NCI-H748 (cell line): ENCODE data around the gene CCSAP.
"Not testable (repeated sequence)": the region's sequence is repeated elsewhere in the genome, so short reads cannot be mapped to it uniquely, and the experiment has no call there.

Source experiments
- DNase-seq: peaks from one replicate; lab custom pipeline; 2025; ENCODE audit not compliant: unreplicated experiment; lab: John Stamatoyannopoulos, UW

Gene CCSAP

GRCh38 chr1:229325853-229326487 is 16.9 kb downstream of the CCSAP start:
- no peak for DNase-seq

GRCh38 chr1:229325401-229325800 is 17.4 kb downstream of the CCSAP start:
- DNase-seq, result no peak

DNA sequence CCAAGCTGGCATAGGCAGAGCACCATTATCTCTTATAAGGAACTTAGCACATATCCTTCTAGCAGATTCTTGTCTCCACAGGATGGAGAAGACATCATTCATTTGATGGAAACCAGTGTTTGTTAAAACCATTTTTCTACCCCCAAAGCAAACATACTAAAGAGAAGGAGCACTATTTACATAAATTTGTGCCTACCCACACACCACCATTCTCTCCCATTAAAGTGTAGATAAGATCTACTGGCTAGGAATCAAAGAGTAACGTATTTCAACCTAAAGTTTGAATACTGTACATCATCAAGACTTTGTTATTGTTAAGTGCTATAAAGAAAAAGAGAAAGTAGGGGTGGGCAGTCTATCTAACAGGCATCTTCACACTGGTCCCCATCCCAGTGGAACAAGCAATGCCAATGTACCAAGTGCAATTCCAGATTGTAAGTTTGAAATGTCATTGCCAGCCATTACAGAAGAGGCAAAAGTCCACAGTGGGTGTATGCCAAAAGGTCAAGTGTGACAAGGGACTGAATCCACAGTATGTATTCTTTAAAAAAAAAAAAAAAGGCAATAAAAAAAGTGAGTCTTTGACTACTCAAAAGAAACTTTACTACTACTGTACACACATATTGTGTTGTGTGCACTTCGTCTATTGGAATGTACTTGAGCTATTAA is 18.8 kb downstream of the CCSAP start:
- no peak for DNase-seq

GRCh38 chr1:229323201-229323600 is 19.6 kb downstream of the CCSAP start:
- DNase-seq, result no peak

GRCh38 chr1:229319487-229319886 is 23.4 kb downstream of the CCSAP start:
- DNase-seq, result no peak

DNA sequence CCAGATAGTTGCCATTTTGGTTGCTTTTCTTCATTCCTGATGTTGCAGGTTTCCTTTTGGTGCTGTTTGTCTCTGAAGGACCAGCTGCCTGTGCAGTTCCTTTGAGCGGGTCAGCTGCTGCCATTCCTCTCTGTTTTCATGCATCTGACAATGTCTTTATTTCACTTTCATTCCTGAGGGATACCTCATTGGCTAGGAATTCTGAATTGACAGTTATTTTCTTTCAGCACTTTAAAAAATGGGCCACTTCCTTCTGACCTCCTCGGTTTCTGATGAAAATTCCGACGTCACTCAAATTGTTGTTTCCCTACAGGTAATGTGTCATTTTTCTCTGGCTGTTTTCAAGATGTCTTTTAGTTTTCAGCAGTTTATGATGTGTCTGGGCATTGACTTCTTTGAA is 24.8 kb downstream of the CCSAP start:
- no peak for DNase-seq

DNA sequence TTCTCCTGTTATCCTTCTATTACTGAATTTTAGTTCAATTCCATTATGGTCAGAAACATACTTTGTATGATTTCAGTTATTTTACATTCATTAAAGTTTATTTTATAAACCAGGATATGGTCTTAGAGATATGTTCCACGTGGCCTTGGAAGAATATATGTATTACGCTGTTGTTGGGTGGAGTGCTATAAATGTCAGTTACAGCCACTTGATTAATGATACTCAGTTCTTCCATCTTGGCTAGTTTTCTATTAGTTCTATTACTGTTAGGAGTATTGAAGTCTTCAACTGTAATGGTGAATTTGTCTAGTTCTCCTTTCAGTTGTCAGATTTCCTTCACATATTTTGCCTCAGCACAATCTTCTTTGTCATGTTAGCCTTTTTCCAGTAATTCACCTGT is 26.7 kb downstream of the CCSAP start:
- DNase-seq, result no peak

GRCh38 chr1:229310833-229311232 is 32.0 kb downstream of the CCSAP start:
- no peak for DNase-seq

DNA sequence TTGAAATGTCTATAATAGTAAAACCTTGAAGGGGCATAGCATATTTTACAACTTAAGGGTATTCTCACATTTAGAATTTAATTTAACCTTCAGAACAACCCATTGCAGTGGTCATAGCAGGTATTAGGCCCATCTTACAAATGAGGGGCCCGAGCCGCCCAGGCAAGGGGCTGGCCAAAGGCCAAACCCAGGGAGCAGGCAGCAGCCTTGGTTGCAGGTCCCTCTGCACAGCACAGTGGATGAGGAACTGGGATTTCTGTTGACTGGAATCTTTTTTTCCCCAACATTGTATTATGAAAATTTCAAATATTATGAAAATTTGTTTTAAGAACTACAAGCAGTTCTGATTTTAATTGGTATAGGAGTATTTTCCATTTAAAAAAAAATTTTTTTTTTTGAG is 33.2 kb downstream of the CCSAP start:
- no peak for DNase-seq

DNA sequence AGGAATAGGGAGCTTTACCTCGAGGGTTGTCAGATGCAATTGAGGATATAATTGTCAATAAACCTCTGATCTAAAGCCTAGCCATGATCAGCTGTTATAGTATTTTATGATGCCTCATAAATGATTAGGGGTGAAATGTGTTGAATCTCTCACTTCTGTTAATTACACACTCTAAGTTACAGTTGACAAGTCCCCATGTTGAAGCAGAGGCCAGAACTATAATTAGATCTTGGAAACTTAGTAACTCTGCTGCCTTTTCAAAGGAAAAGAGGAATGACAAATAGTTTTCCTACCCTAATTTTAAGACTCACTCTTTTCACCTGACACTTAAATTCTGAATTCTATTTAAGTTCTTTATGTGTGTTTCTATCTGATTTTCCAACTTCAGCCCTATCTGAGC is 33.8 kb downstream of the CCSAP start:
- DNase-seq, result no peak

DNA sequence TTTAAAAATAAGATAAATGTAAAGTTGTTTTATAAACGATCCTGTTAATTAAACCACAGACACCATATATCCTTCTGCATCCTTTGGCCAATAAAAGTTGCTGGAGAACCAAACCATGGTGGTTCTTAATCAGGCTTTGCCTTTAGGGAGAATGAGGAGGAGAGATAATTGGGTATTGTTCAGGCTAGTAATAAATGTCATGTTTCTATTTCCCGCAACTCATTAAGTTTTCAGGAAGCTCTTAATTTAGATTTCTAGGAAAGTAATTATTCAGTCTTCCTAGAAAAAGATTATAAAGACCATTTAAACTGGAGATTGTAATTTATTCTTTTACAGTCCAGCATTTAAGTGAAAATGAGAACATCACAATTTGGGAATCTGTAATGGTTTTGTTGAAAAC is 37.5 kb downstream of the CCSAP start:
- DNase-seq, result no peak

DNA sequence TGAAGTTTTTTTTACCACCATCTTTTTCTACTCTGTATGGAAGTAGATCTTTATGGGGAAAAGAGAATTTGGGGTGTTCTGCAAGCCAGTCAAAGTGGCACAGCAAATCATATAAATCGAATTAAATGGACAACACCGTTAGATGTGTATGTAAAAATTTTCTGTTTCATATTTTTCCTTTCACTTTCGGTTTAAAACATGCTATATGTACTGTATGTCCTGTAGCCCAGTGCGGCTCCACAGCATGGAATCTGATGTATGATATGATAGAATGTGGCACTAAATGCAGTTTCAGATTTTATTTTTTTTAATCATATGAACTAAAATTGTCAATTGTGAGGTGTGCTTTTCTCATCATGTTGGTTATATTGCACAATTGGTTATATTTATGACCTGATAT is 39.0 kb downstream of the CCSAP start:
- DNase-seq, result no peak

GRCh38 chr1:229302740-229303139 is 40.1 kb downstream of the CCSAP start:
- no peak for DNase-seq

GRCh38 chr1:229300099-229300757 is 42.6 kb downstream of the CCSAP start:
- DNase-seq, result no peak

GRCh38 chr1:229298887-229299503 is 43.9 kb downstream of the CCSAP start:
- DNase-seq, result peak; percentile 21

GRCh38 chr1:229298420-229298819 is 44.4 kb downstream of the CCSAP start:
- DNase-seq, result no peak

- DNase-seq, result no peak
Measured at GRCh38 chr1:229297746-229298145, 45.1 kb downstream of the CCSAP start.

- DNase-seq, result no peak
Measured at GRCh38 chr1:229296541-229296941, 46.3 kb downstream of the CCSAP start.

GRCh38 chr1:229295745-229296144 is 47.1 kb downstream of the CCSAP start:
- DNase-seq, result no peak

- DNase-seq, result no peak
Measured at GRCh38 chr1:229293528-229294204, 49.2 kb downstream of the CCSAP start.

- DNase-seq, result not testable (repeated sequence)
Measured at GRCh38 chr1:229291686-229292085, 51.2 kb downstream of the CCSAP start.
